ENCODE data around the gene ITFG1.

DNA sequence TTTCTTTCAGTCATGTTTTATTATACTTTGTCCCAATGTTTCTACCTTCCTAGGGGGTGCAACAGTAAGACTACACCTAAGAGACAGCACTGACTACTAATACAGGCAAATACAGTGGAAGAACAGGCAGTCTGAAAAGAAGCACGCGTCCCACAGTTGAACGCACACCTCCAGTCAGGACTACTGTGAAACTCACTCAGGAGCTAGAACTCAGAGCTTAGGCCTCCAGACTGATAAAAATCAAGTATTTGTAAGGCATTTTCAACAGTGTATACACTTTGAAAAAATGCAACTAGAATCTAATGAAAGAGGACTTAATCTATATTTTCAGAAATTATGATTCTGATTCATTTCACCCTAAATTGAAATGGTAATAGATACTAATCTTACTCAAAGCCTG, 14.4 kb downstream of the ITFG1 start:
- TF ChIP-seq, protein P1, sequence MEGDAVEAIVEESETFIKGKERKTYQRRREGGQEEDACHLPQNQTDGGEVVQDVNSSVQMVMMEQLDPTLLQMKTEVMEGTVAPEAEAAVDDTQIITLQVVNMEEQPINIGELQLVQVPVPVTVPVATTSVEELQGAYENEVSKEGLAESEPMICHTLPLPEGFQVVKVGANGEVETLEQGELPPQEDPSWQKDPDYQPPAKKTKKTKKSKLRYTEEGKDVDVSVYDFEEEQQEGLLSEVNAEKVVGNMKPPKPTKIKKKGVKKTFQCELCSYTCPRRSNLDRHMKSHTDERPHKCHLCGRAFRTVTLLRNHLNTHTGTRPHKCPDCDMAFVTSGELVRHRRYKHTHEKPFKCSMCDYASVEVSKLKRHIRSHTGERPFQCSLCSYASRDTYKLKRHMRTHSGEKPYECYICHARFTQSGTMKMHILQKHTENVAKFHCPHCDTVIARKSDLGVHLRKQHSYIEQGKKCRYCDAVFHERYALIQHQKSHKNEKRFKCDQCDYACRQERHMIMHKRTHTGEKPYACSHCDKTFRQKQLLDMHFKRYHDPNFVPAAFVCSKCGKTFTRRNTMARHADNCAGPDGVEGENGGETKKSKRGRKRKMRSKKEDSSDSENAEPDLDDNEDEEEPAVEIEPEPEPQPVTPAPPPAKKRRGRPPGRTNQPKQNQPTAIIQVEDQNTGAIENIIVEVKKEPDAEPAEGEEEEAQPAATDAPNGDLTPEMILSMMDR (IDR thresholded peaks at IDR 0.05) = no peak
- TF ChIP-seq POLR2A (IDR thresholded peaks at IDR 0.05) = no peak

All from heart left ventricle (tissue), 13 donors.